H54 (cell line): Measurements from ENCODE around the gene HSP90AB1.

Experiments
- DNase-seq: peaks from one replicate; pipeline ENCODE4 v3.0.0; 2011; ENCODE audit warnings: low spot score, mixed read lengths; ENCODE audit not compliant: insufficient read length
- FAIRE-seq: peaks from 3 replicates; lab custom pipeline; 2011; peaks lifted over from hg19 to GRCh38; lab: Jason Lieb, UNC
- POLR2A ChIP-seq: IDR thresholded peaks from 2 replicates; pipeline ENCODE4 v1.6.1; 2011; ENCODE audit warnings: low read depth, mild to moderate bottlenecking, low read length

HSP90AB1 gene

GRCh38 chr6:44269921-44270525 lies 23.1 kb downstream of the HSP90AB1 start, which contains the start of gene TMEM151B:
Gene TMEM151B (plus strand): TSS chr6:44270450. CDS start chr6:44270743, 293 bp downstream.
- FAIRE-seq, result no peak
- no peak for TF ChIP-seq POLR2A
- no peak for DNase-seq

- DNase-seq (no peak), FAIRE-seq (no peak)
- no peak for TF ChIP-seq POLR2A
Measured at GRCh38 chr6:44270526-44271405, 23.9 kb downstream of the HSP90AB1 start.

- DNase-seq, result no peak
- TF ChIP-seq POLR2A, result no peak
- no peak for FAIRE-seq
Measured at GRCh38 chr6:44271406-44271723, 24.5 kb downstream of the HSP90AB1 start.

- DNase-seq (no peak), FAIRE-seq (no peak)
- no peak for TF ChIP-seq POLR2A
Measured at GRCh38 chr6:44271914-44272313, 25.0 kb downstream of the HSP90AB1 start.

- DNase-seq, result no peak
- no peak for FAIRE-seq
- TF ChIP-seq POLR2A, result no peak
Measured at GRCh38 chr6:44272529-44272928, 25.6 kb downstream of the HSP90AB1 start.

- DNase-seq, result no peak
- TF ChIP-seq POLR2A, result 0 out of 2 replicates have a peak, but pooled peaks have one; percentile 6
- no peak for FAIRE-seq
Measured at GRCh38 chr6:44272999-44273566, 26.2 kb downstream of the HSP90AB1 start.

- TF ChIP-seq POLR2A, result no peak
Measured at GRCh38 chr6:44273617-44274016, 26.7 kb downstream of the HSP90AB1 start.

GRCh38 chr6:44275271-44275748 lies 28.4 kb downstream of the HSP90AB1 start:
- FAIRE-seq, result no peak
- no peak for TF ChIP-seq POLR2A

More at GRCh38 chr6:44273617-44274016, 26.7 kb downstream of the HSP90AB1 start:
- FAIRE-seq (no peak), DNase-seq (no peak)

GRCh38 chr6:44275749-44276648 lies 29.1 kb downstream of the HSP90AB1 start:
- no peak for TF ChIP-seq POLR2A
- no peak for DNase-seq
- FAIRE-seq, result no peak

More at GRCh38 chr6:44275271-44275748, 28.4 kb downstream of the HSP90AB1 start:
- DNase-seq, result no peak

GRCh38 chr6:44276667-44277640 lies 30.1 kb downstream of the HSP90AB1 start:
- DNase-seq (no peak), FAIRE-seq (no peak)
- TF ChIP-seq POLR2A, result no peak

- TF ChIP-seq POLR2A, result no peak
- FAIRE-seq, result no peak
- DNase-seq, result no peak
Measured at GRCh38 chr6:44277763-44278162, 30.9 kb downstream of the HSP90AB1 start.

- DNase-seq (no peak), FAIRE-seq (no peak)
- no peak for TF ChIP-seq POLR2A
Measured at GRCh38 chr6:44278315-44278714, 31.4 kb downstream of the HSP90AB1 start.
